GM19328 (cell line): ENCODE results near the gene CADPS.

Experiments
- ATAC-seq: cut with Tn5 transposase; IDR thresholded peaks from one replicate; pipeline ENCODE4 v1.9.1; 2021; ENCODE audit warnings: mild to moderate bottlenecking, moderate library complexity; ENCODE audit not compliant: unreplicated experiment

CADPS gene

GRCh38 chr3:62566022-62566557 is 309.1 kb downstream of the CADPS start:
- ATAC-seq: no peak

- no peak for ATAC-seq
Measured at GRCh38 chr3:62562596-62562995, 312.6 kb downstream of the CADPS start.

GRCh38 chr3:62562017-62562416 is 313.2 kb downstream of the CADPS start:
- no peak for ATAC-seq

GRCh38 chr3:62559831-62560445 is 315.3 kb downstream of the CADPS start:
- ATAC-seq: no peak

GRCh38 chr3:62558549-62559112 is 316.6 kb downstream of the CADPS start:
- ATAC-seq: no peak

GRCh38 chr3:62557983-62558382 is 317.2 kb downstream of the CADPS start:
- ATAC-seq: no peak

GRCh38 chr3:62557450-62557849 is 317.8 kb downstream of the CADPS start:
- no peak for ATAC-seq

- no peak for ATAC-seq
Measured at GRCh38 chr3:62556121-62556815, 318.9 kb downstream of the CADPS start.

GRCh38 chr3:62554264-62554799 is 320.9 kb downstream of the CADPS start:
- ATAC-seq: no peak

- ATAC-seq: no peak
Measured at GRCh38 chr3:62553811-62554210, 321.4 kb downstream of the CADPS start.

GRCh38 chr3:62551556-62551955 is 323.7 kb downstream of the CADPS start:
- no peak for ATAC-seq

- no peak for ATAC-seq
Measured at GRCh38 chr3:62550439-62550838, 324.8 kb downstream of the CADPS start.

- ATAC-seq: no peak
Measured at GRCh38 chr3:62548528-62549205, 326.5 kb downstream of the CADPS start.

GRCh38 chr3:62546266-62546665 is 328.9 kb downstream of the CADPS start:
- ATAC-seq: no peak

GRCh38 chr3:62542185-62542584 is 333.0 kb downstream of the CADPS start:
- ATAC-seq: no peak

- no peak for ATAC-seq
Measured at GRCh38 chr3:62539762-62540161, 335.5 kb downstream of the CADPS start.

- no peak for ATAC-seq
Measured at GRCh38 chr3:62538691-62539356, 336.4 kb downstream of the CADPS start.

GRCh38 chr3:62534326-62534725 is 340.9 kb downstream of the CADPS start:
- ATAC-seq: no peak

GRCh38 chr3:62532796-62533195 is 342.4 kb downstream of the CADPS start:
- ATAC-seq: no peak

GRCh38 chr3:62531981-62532380 is 343.2 kb downstream of the CADPS start:
- no peak for ATAC-seq

GRCh38 chr3:62531493-62531892 is 343.7 kb downstream of the CADPS start:
- ATAC-seq: no peak
